Prostate gland (tissue), 2 donors: Measurements from ENCODE around the gene ANKRD44.

Source experiments
- POLR2AphosphoS5 ChIP-seq: sonication (generic); formaldehyde crosslinking; IDR thresholded peaks from one replicate; pipeline ENCODE4 v1.6.1; 2017; ENCODE audit warnings: antibody characterized with exemption
- TF ChIP-seq, protein P1 (sequence below), 4 experiments: fragments of 200-600 bp in 2 of 4; fragments of 450-650 bp in 2 of 4; sonication (generic) in 2 of 4; IDR thresholded peaks; 1 replicate in 3 of 4; 2 replicates in 1 of 4; pipeline ENCODE4 v1.5.1; 2016 to 2019; ENCODE audit warnings: antibody characterized with exemption in 4 of 4, mild to moderate bottlenecking in 2 of 4, moderate library complexity in 2 of 4

- no peak for TF ChIP-seq POLR2AphosphoS5
- TF ChIP-seq, protein P1, sequence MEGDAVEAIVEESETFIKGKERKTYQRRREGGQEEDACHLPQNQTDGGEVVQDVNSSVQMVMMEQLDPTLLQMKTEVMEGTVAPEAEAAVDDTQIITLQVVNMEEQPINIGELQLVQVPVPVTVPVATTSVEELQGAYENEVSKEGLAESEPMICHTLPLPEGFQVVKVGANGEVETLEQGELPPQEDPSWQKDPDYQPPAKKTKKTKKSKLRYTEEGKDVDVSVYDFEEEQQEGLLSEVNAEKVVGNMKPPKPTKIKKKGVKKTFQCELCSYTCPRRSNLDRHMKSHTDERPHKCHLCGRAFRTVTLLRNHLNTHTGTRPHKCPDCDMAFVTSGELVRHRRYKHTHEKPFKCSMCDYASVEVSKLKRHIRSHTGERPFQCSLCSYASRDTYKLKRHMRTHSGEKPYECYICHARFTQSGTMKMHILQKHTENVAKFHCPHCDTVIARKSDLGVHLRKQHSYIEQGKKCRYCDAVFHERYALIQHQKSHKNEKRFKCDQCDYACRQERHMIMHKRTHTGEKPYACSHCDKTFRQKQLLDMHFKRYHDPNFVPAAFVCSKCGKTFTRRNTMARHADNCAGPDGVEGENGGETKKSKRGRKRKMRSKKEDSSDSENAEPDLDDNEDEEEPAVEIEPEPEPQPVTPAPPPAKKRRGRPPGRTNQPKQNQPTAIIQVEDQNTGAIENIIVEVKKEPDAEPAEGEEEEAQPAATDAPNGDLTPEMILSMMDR (IDR thresholded peaks at IDR 0.05) = no peak
Observed at GRCh38 chr2:197134206-197134605, 176.4 kb downstream of the ANKRD44 start.
